SH-SY5Y (cell line): ENCODE measurements around the gene EPHB2.

Experiments
- GATA2 ChIP-seq: IDR thresholded peaks from 2 replicates; pipeline ENCODE4 v1.6.1; 2011; ENCODE audit warnings: mild to moderate bottlenecking, low read depth, low read length
- GATA3 ChIP-seq: IDR thresholded peaks from 2 replicates; pipeline ENCODE4 v1.6.1; 2011; ENCODE audit warnings: low read depth, mild to moderate bottlenecking, low read length, moderate library complexity

DNA sequence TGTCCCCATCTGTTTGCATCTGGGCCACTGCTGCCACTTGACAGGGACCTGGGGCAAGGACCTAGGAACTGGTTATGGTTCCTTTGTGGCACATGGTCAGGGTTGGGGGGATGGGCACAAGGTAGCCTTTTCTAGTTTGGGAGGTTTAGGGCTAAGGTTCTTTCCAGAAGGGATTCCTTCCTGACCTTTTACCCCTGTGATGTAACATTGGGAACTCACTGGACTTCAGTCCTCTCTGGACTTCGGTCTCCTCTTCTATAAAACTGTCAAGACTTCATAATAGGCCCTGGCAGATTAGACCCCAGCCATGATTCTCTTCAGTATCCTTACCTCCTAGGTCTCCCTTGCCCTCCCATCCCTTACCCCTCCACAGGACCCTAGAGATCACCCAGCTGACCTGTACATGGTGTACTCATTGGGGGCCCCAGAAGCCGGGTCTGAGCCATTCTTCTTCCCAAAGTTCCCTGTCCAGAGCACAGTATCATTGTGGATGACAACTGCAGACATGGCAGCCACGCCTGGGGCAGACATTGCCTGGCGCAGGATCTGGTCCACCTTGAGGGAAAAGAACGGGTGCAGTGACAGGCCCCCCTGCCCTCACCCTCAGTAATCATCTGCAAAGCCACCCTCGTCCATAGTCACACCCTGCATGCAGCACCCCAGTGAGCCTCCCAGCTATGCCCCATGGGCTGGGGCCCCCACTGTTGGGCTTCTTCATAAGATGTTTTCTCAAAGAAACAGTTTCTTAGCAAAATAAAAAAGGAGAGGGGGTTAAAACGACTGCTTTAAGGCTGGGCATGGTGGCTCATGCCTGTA, 249.1 kb downstream of the EPHB2 start:
- TF ChIP-seq GATA3 (no peak), GATA2 (no peak)
